A549 (cell line): Measurements from ENCODE around the gene KRTAP9-8.

Experiments
- CBX2 ChIP-seq: fragments of 200-600 bp; sonication (generic); IDR thresholded peaks from 2 replicates; pipeline ENCODE4 v1.6.1; 2016; ENCODE audit warnings: low read depth, mild to moderate bottlenecking, borderline replicate concordance
- EP300 ChIP-seq, 2 experiments: fragments of >200 bp; sonication (Bioruptor Twin); formaldehyde crosslinking; IDR thresholded peaks; 2 replicates in 1 of 2; 3 replicates in 1 of 2; pipeline ENCODE4 v1.6.1; 2016 to 2017
- ESRRA ChIP-seq: fragments of 150-350 bp; IDR thresholded peaks from 2 replicates; pipeline ENCODE4 v1.6.1; 2014; ENCODE audit warnings: mild to moderate bottlenecking, low read length, borderline replicate concordance
- JUN ChIP-seq, 2 experiments: fragments of >200 bp; sonication (Bioruptor Twin); formaldehyde crosslinking; IDR thresholded peaks; 2 replicates in 1 of 2; 3 replicates in 1 of 2; pipeline ENCODE4 v1.6.1; 2016 to 2017
- KDM1A ChIP-seq: fragments of 200-600 bp; sonication (generic); IDR thresholded peaks from 2 replicates; pipeline ENCODE4 v1.6.1; 2016; ENCODE audit warnings: low read depth, mild to moderate bottlenecking
- POLR2A ChIP-seq: IDR thresholded peaks from 2 replicates; pipeline ENCODE4 v1.6.1; 2012; ENCODE audit warnings: mild to moderate bottlenecking, low read length
- TF ChIP-seq, protein P1 (sequence below): IDR thresholded peaks from 2 replicates; pipeline ENCODE4 v1.6.1; 2012; ENCODE audit warnings: low read depth, borderline replicate concordance
- TF ChIP-seq, protein P2 (sequence below): fragments of >200 bp; sonication (Bioruptor Twin); formaldehyde crosslinking; IDR thresholded peaks from 3 replicates; pipeline ENCODE4 v1.5.1; 2016
- TF ChIP-seq, protein P3 (sequence below): IDR thresholded peaks from 2 replicates; pipeline ENCODE4 v1.6.1; 2012
- TF ChIP-seq, protein P4 (sequence below): fragments of 450-650 bp; IDR thresholded peaks from 2 replicates; pipeline ENCODE4 v1.6.1; 2014; ENCODE audit warnings: antibody characterized with exemption

DNA sequence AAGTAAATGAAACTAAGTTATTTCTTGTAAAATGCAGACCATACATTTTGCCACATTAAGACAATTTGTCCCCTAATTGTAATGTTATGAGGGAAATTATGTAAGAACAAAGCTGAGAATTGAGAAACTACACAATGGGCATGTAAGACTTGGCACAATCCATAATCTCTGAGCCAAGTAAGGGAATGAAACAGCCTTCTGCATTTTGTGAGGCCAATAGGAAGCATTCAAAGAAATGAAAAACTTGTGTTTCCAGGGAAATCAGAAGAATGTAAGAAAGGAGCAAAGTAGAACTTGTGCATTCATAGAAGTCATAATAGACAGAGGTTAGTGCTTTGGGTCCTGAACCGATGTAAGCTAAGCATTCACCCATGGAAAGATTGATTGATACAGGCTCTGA, 13.5 kb downstream of the KRTAP9-8 start:
- TF ChIP-seq, protein P1, sequence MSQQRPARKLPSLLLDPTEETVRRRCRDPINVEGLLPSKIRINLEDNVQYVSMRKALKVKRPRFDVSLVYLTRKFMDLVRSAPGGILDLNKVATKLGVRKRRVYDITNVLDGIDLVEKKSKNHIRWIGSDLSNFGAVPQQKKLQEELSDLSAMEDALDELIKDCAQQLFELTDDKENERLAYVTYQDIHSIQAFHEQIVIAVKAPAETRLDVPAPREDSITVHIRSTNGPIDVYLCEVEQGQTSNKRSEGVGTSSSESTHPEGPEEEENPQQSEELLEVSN, result no peak
- no peak for TF ChIP-seq KDM1A
- TF ChIP-seq, protein P2, sequence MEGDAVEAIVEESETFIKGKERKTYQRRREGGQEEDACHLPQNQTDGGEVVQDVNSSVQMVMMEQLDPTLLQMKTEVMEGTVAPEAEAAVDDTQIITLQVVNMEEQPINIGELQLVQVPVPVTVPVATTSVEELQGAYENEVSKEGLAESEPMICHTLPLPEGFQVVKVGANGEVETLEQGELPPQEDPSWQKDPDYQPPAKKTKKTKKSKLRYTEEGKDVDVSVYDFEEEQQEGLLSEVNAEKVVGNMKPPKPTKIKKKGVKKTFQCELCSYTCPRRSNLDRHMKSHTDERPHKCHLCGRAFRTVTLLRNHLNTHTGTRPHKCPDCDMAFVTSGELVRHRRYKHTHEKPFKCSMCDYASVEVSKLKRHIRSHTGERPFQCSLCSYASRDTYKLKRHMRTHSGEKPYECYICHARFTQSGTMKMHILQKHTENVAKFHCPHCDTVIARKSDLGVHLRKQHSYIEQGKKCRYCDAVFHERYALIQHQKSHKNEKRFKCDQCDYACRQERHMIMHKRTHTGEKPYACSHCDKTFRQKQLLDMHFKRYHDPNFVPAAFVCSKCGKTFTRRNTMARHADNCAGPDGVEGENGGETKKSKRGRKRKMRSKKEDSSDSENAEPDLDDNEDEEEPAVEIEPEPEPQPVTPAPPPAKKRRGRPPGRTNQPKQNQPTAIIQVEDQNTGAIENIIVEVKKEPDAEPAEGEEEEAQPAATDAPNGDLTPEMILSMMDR, result no peak
- TF ChIP-seq ESRRA, result no peak
- no peak for TF ChIP-seq POLR2A
- TF ChIP-seq EP300 (IDR thresholded peaks at IDR 0.05), result no peak
- no peak for TF ChIP-seq JUN (IDR thresholded peaks at IDR 0.05)
- TF ChIP-seq, protein P3, sequence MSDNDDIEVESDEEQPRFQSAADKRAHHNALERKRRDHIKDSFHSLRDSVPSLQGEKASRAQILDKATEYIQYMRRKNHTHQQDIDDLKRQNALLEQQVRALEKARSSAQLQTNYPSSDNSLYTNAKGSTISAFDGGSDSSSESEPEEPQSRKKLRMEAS, result no peak
- TF ChIP-seq CBX2, result no peak
- TF ChIP-seq, protein P4, sequence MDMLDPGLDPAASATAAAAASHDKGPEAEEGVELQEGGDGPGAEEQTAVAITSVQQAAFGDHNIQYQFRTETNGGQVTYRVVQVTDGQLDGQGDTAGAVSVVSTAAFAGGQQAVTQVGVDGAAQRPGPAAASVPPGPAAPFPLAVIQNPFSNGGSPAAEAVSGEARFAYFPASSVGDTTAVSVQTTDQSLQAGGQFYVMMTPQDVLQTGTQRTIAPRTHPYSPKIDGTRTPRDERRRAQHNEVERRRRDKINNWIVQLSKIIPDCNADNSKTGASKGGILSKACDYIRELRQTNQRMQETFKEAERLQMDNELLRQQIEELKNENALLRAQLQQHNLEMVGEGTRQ, result no peak
